Fibroblast of lung (primary cell): ENCODE results near the gene ZNRF1.

Experiments
- CTCF ChIP-seq, 2 donors: IDR thresholded peaks in 1 of 2; conservative IDR thresholded peaks in 1 of 2; 1 replicate in 1 of 2; 2 replicates in 1 of 2; pipeline ENCODE4 v1.5.1; 2011 to 2012; ENCODE audit warnings: low read length in 2 of 2, control low read depth in 1 of 2, inconsistent platforms in 1 of 2, low read depth in 1 of 2, mild to moderate bottlenecking in 1 of 2
- EZH2 ChIP-seq: IDR thresholded peaks from 2 replicates; pipeline ENCODE4 v1.5.1; 2012; ENCODE audit warnings: low read length, control low read depth, mild to moderate bottlenecking; ENCODE audit errors: missing control alignments

GRCh38 chr16:75000481-75001081 lies 1.8 kb downstream of the ZNRF1 start:
- TF ChIP-seq CTCF (conservative IDR thresholded peaks at IDR 0.05 in 1 of 2, IDR thresholded peaks at IDR 0.05 in 1 of 2; ENCODE audit: low read depth in 1 of 2, low read length in 2 of 2) (no peak), EZH2 (no peak)
